Fibroblast of peridontal ligament (primary cell): Measurements from ENCODE around the gene GCSAML.
"Not testable (repeated sequence)": the region's sequence is repeated elsewhere in the genome, so short reads cannot be mapped to it uniquely, and the experiment has no call there.

ENCODE experiments used
- DNase-seq: peaks from one replicate; pipeline ENCODE4 v3.0.0-alpha.2; 2010; ENCODE audit errors: extremely low read depth

The GCSAML gene

DNA sequence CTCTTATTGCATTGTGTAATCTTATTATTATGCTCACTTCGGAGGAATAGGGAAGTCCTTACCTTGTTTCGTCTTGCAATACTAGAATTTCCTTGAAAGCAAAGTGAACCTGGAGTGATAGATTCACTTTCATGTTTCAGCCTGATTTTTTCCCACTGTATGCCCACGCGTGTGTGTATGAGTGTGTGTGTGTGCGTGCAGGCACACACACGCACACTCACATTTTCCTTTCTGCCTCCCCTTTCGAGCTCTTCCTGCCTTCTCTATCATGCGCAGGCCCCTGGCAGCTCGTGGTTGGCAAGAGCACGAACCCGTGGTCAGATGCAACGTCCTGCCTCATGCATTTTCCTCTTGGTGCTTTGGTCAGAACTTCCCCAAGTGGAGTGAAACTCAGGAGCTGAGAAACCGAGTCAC lies at the start of gene GCSAML:
Gene GCSAML (plus strand): TSS at position 366 of the 414 bp plus-strand sequence. CDS start 58 bp downstream, outside the sequence.
- DNase-seq = no peak

DNA sequence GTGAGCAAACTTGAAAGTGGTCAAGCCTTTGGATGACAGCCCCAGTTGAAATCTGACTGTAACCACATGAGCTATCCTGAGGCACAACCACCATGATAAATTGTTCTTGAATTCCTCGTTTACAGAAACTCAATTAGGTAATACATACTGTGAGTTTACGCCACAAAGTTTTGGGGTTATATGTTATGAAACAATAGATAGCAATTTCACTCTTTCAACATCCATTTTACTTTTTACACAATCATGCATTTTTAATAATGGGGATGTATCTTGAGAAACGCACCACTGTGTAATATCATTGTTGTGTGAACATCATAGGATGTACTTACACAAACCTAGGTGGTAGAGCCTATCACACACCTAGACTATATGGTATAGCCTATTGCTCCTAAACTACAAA lies 48.1 kb upstream of the GCSAML start:
- DNase-seq = no peak

DNA sequence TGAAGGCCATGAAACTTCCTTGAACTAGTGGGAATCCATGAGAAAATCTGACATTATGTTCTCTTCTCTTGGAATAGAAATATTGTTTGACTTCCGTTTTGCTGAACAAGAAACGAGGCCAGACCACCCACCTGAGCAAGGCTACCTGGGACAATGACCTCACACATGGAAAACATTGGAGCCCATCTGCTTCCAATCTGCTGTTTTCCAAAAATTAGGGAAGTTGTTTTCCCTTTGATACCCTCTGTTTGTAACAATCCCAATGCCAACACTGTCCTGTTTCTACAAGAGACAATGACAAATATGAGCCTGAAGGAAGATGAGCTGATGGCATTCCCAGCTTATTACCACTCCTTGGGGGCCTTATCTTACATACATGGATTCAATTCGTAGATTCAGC lies 42.1 kb upstream of the GCSAML start:
- DNase-seq = no peak

DNA sequence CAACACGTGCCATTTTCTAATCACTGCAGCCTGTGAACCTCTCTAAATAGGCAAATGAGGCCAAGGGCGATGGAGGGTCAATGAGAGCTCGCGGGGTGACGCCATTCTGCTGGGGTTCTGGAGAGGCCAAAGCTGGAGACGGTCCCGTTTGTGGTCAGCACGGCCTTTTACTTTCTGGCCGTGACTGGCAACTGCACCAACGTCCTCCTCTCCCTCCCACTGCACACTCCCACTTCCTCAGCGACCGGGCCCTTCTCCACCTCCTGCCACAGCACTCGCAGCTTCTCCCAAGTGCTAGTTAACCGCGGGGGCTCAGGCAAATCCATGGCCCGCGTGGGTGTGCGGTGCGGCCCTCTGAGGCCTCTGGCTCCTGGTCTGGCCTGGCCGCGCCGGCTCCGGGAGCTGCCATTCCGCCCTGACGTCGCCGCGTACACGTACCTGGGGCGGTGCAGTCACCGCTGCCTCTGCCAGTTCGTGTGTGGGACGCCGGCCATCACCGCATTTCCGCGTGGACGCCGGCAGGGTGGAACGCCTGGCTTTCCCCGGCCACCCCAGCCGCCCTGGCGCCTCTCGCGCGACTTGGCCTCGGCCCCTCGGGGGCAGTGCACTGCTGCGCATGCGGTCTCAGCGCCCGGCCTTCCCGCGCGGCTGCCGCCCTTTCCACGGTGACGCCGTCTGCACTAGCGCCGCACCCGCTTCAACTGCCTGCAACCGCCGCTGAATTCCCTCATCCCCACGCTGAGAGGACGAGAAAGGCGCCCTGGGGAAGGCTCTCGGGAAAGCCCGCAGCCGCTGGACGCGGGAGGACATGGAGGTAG lies 30.9 kb upstream of the GCSAML start:
- no peak for DNase-seq

DNA sequence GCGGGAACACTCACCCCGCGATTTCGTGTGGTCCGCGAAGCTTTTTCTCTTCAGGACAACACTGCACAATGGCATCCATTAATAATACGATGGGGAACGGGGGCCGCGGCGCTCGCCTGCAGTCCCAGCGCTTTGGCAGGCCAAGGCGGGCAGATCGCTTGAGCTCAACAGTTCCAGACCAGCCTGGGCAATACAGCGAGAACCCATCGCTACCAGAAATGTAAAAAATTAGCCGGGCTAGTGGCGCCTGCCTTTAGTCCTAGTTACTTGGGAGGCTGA lies 30.4 kb upstream of the GCSAML start:
- no peak for DNase-seq

DNA sequence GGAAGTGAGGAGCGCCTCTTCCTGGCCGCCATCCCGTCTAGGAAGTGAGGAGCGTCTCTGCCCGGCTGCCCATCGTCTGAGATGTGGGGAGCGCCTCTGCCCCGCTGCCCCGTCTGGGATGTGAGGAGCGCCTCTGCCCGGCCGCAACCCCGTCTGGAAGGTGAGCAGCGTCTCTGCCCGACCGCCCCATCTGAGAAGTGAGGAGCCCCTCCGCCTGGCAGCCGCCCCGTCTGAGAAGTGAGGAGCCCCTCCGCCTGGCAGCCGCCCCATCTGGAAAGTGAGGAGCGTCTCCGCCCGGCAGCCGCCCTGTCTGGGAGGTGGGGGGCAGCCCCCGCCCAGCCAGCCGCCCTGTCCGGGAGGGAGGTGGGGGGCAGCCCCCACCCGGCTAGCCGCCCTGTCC lies 27.0 kb upstream of the GCSAML start:
- not testable (repeated sequence) for DNase-seq

DNA sequence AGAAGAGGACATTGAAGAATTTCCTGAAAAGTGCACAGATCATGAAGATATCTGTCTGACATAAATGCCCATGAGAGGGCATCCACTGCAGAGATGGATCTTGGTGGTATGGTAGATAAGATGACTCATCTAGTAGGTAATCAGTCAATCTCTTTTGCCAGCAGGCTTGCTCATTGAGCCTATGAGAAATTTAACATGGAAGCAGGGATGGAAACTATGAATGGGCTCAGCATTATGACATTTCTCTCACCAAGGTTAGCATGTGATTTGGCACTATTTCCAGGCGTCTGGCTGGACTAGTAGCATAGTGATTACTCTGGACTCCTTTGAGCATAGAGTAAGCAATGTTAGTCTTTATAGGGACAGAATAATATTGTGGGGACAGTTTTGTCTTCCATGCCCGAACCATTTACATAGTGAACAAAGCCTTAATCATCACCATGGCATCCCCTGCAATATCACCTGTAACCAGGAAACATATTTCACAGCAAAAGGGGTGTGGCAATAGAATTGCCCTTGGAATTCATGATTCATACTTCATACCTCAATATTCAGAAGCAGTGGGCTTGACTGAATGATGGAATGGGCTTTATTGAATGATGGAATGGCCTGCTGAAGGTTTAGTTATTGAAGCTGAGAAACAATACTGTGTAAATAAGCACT lies 20.0 kb upstream of the GCSAML start:
- no peak for DNase-seq

DNA sequence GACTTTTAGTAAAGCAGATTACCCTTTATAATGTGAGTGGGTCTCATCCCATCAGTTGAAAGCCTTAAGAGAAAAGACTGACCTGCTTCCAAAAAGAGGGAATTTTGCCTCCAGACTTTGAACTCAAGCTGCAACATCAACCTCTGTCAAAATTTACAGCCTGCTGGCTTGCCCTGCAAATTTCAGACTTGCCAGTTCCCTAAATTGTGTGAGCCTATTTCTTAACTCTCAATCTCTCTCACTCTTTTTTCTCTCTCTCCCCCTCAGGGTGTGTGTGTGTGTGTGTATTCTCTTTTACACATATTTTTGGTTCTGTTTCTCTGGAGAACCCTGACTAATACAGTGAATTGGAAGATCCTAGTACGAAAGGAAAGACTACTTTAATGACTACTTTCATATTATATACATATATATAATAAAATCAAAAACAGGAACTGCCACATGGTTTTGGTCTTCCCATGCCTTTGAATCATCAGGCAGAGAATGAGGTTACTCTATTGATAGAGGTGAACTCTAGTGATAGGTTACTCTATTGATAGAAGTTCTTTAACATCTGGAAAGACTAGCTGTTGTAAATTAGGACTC lies 19.1 kb upstream of the GCSAML start:
- DNase-seq = no peak

DNA sequence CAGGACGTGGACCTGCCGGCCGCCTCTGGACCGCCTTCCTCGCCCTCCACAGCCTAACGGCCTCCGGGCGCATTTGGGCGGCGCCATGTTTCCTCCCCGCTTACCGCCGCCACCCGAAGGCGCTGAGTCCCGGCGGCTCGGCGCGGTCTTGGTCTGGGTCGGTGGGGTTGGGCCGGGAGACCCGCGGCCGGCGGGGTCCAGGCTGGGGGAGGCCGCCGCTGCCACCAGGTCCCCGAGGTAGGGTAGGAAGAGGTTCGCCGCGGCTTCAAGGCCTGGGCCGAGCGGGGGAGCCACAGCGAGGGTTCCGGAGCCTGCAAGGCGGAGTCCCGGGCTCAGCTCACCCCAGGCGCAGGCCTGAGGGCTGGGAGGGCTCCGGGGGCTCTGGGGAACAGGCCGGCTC lies 18.1 kb upstream of the GCSAML start:
- no peak for DNase-seq

DNA sequence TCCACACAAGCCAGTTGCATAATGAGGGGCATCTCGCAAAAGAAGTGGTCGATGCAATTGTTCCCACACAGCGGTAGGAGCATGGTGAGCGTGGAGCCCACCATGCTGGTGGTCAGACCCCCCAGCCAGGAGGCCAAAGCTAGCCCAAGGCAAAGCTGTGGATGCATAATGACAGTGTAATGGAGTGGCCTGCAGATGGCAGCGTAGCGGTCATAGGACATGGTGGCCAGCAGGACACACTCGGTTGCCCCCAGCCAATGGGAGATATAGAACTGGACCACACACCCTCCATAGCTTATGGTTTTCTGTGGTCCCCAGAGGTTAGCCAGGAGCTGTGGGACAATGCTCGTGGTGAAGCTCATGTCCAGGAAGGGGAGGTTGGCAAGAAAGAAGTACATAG lies 17.0 kb upstream of the GCSAML start:
- DNase-seq = no peak

DNA sequence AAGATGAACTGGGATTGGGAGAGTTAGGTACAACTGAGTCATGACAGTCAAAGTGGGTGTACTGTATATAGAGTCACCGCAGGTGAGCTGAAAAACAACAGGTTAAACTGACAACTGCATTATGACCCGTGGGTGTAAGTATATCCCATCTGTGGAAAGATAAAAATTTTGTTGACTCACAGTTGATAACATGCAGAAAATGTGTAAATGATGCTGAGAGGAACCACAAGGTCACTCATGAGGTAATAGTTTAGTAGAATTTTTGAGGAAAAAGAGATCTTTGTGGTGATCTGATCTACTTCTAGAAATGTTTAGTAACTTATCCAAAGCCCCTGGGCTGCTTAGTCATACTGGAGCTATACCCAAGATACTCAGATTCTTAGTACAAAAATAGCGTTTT lies 13.5 kb upstream of the GCSAML start:
- no peak for DNase-seq

DNA sequence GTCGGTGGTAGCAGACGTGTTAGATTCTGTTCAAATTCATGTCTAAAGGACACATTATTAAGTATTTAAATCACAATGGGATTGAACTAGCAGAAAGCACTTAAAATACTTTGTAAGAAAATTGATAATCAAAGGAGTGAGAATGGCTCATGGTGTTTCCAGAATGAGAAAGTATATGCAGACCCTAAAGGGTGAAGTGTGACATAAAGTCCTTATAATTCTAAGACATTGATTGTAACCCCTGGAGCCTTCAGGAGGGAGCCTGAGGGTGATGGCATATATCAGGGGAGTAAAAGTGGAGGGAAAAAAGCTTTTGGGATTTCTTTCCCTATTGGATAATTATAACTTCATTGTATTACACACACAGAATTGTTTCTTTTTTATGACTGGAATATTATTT lies 12.6 kb upstream of the GCSAML start, which contains the start of gene OR2C3:
Gene OR2C3 (minus strand): TSS at position 101 of the 400 bp plus-strand sequence. CDS start 3,929 bp downstream, outside the sequence.
- no peak for DNase-seq

DNA sequence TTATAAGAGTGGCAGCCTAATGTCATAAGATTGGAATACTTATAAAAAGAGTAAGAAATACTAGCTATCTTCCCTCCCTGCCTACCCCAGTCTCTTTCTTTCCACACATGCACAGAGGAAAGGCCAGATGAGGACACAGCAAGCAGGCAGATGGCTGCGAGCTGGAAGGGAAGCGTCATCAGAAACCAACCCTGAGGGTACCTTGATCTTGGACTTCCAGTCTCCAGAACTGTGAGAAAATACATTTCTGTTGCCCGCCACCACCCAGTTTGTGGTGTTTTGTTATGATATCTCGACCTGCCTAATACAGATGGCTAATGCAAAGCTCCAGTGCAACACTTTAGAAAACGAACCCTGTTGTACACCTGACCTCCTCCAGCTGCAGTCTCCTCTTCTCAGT lies 10.4 kb upstream of the GCSAML start:
- DNase-seq = no peak

DNA sequence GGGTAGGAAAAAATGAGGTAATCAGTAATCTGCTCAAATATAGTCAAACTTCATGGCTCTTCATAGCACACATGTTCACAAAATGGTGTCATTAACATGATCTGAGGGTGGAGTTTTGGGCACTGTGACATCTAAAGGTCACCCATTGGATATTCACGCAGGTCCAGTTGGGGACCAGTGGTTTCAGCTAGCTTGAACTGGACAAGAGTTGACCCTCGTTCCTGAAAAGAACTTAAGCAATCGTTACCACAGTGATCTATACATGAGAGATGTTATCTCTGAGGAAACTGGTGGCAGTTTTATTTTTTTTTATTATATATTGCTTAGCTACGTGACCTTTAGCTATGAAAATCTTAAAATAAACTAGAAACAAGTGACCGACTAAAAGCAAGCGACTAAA lies 9.7 kb upstream of the GCSAML start:
- no peak for DNase-seq

DNA sequence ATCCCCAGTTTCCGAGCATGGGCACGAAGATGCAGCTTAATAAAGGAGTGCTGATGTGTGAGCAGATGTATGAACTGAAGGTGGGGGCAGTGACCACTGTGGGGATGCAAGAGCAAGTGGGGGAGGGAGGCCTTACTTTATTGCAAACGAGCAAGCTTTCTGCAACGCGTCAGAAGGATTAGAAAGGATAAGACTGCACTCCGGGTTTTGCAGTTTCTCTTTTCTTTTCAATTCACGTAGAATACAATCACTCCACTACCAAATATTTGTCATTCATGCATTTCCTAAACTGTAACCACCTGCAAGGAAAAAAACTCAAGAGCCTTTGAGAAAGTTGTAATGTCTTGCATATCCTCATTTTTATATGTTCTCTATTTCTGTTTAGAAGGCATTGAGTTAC lies 8.4 kb upstream of the GCSAML start:
- no peak for DNase-seq

DNA sequence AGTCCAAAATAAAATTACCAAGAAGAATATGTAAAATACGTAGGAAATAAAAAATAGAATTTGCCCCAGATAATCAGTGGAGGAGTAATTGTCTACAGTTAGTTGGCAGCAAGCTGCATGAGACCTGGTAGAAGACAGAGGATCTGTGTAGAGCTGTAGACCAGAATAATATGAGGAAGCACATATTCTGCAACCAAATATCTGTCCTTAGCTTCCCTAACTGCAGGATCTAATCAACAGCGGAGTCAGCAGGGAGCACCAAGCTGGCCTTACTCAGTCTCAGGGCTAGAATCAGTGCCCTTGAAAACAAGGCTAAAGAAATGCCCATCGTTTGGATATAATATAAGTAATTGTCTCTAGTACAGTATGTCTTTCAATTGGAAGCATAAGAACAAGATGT lies 6.1 kb upstream of the GCSAML start:
- no peak for DNase-seq

DNA sequence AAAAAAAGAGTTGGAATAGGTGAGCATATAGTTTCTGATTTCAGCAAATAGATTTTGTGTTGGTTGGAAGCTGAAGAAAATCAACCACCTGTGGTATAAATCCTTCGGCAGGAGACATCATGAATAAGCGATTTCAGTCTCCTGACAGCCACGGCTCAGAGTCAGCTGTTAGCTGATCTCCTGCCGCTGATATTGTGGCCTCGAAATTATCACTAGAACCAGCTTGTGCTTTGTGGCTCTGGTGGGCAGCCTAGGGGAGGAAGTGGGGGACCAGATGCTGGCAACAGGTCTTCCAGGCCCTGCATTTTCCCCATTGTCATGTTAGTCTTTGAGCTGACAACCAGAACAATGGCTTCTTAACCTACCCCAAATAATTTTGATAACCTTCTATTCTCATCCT lies 842 bp upstream of the GCSAML start:
- DNase-seq = no peak

DNA sequence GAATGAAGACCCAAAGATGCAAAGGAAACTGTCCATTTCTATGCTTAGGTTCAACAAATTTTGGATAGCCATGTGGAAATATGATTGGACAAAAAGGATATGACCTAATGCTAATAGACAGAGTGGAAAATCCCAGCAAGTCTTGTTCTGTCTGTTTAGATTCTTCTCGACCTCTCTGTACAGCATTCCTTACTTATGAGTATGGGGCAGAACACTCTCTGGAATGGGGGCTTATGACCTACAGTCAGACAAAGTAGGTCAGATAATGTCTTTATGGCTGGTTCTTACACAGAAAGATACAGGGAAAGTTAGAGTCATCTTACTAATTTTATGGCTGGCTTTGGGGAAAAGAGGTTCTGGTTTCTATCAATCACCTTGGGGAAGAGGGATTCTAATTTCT lies 2.8 kb downstream of the GCSAML start:
- DNase-seq = no peak

DNA sequence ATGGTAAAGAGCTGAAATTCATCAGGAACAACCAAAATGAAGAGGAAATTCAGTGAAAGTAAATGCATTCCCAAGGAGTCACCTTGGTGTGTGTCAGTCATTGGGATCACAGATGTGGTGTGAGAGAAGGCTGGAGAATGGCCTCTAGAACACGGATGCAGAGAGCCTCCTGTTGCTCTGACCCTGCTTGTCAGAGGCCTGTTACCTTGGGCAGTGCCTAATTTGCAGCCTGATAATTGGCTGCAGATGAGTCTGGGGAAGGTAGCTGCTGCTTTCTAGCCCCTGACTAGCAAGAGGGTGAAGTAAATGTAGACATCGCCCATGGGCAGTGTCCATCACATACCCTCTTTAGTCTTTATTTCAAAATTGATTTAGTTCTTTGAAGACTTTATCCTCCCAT lies 3.3 kb downstream of the GCSAML start:
- DNase-seq = no peak

DNA sequence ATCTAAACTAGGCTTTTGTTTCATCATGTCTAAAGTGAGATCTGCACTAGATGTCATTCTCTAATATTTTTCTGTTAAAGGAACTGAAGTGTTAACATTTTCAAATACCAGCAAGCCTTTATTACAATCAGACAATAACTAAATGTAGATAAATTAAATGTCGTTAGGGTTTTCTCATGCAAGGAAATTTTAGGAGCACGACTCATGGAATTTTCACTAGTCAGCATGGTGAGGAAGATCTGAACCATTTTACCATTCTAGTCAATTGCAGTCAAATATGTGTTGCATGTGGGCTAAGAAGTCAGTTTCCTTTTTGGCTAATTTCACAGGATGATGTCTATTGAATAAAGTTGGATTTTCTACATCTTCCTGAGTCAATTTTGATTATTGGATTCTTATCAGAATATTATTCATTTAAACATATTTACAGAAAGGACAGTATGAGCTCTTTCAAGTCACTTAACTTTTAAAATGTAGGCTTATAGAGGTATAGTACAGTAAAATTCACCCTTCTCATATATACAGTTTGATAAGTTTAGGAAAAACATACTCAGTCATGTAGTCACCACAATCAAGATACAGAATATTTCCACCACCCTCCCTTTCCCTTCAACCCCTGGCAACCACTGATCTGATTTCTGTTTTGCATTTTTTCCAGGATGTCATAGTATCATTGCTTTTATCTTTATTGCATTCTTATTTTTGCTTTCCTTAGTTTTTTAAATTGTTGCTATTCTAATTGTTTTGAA lies 9.2 kb downstream of the GCSAML start:
- DNase-seq = no peak

DNA sequence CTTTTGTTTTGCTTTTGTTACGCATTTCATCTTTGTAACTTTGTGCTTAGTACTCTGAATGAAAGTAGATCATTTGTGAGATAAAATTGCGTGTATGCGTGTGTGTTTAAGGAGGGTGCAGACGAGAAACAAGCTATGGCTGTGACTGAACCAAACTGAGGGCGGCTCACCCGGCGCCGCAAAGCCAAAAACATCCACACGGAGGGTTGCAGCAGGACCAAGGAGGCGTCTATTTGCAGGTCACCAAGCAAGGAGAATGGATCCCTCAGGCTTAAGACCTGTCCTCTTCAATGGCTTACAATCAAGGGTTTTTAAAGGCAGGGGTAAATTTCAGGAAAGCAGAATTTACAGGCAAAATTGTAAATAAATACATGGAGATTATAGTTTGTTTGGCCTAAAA lies 12.8 kb downstream of the GCSAML start:
- no peak for DNase-seq

DNA sequence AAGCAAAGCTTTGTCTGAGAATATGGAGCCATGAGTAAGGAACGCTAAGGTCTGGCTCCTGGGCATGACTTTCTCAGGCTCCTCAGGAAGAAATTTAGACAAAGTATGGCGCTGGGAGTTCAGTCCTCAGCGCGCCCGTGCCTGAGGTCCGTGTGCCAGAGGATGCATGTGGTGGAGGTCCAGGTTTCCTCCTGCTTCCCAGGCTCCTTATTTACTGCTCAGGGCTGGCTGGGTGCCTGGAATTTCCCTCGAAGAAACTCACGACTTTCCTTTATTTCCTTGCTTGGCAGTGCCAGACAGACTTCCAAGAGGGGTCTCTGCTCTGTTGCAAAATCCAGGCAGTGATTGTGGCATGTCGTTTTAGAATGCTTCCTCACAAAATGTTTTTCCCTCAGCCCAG lies 13.3 kb downstream of the GCSAML start:
- DNase-seq = no peak

DNA sequence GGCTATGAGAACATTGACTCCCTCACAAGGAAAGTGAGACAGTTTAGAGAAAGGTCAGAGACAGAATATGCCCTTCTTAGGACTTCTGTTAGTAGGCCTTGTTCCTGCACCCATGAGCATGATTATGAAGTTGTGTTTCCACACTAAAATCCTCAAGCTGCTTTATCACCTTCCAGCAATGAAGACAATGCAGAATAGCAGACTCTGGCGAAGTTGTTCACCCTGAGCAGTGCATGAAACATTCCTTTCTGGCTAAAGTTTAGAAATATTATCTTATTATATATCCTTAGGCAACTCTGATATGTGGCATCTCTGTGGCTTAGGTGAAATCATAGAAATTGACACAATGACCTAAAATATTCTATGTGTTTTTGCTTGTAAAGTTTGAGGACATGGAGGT lies 25.3 kb downstream of the GCSAML start:
- DNase-seq = no peak
